Activated naive CD4-positive, alpha-beta T cell (primary cell): ENCODE results near the gene STXBP4.

Experiments
- DNase-seq, 4 experiments: peaks; one replicate each; lab custom pipeline; 2025; lab: John Stamatoyannopoulos, UW

The STXBP4 gene

DNA sequence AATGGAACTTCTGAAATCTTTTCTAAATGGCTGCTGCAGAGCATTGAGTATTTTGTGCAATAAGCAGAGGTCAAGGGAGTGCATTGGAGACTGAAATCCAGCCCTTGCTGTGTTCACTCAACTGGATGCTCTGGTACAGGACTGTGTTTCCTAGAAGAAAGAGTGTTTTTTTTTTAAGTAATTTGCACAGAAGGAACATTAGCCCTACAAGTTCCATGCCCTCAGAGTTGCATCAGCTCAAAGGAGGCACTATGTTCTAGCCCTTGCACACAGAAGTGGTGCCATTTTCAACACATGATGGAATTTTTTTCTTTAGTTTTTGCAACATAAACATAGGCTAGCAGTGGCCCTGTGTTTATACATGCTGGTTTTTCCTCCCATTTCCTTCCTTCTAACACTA, 152.1 kb downstream of the STXBP4 start:
- no peak for DNase-seq

DNA sequence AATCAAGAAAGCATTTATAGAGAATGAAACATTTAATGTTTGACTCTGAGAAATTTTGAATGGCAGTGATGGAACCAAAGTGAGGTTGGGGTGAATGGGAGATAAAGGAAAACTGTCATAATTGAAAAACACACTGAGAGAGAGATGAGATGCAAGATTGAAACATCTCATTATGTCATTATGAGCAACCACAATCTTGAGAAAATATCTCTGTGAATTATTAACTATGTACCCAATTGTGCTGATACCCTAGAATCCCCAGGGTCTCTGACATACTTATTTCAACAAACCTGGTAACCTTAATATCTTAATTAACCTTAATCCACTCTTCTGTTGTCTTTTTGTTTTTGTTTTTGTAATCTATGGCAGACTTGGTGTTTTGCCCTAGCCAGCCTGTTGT, 152.7 kb downstream of the STXBP4 start:
- no peak for DNase-seq

DNA sequence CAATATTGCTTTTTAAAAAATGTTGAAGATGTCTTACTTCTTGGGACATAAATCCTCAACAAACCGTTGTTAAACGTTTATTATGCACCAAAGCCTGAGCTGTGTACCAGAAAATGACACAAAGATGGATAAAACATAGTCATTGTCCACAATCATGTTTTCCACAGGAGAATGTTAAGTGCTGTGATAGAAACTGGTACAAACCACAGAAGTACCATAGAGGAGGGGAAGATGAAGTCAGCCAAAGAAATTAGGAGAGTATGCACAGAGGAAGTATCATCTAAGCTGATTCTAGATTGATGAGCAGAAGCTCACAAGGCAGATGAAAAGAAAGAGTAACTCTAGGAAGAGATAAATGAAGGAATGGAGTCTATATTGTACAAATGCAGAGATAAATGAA, 153.5 kb downstream of the STXBP4 start:
- no peak for DNase-seq

DNA sequence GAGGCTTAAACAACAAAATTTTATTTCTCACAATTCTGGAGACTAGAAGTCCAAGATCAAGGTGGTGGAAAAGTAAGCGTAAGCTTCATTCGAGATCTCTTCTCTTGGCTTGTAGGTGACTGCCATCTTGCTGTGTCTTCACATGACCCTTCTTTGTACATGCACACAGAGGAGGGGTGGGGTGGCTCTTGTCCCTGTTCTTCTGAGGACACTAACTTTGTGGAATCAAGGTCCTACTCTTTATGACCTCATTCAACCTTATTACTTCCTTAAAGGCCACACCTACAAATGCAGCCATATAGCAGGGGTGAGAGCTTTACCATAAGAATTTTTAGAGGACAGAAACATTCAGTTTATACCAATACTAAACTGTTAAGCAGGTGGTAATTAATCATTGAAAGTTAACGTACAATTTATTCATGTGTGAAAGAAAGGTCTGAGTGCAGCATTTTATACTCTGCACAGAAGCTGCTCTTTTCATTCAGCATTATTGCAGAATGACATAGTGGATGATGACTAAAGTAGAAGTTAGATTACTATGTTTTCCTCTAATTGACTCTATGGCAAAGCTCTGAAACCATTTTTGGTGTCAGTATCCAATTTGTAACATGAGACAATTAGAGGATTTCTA, 156.3 kb downstream of the STXBP4 start:
- no peak for DNase-seq

DNA sequence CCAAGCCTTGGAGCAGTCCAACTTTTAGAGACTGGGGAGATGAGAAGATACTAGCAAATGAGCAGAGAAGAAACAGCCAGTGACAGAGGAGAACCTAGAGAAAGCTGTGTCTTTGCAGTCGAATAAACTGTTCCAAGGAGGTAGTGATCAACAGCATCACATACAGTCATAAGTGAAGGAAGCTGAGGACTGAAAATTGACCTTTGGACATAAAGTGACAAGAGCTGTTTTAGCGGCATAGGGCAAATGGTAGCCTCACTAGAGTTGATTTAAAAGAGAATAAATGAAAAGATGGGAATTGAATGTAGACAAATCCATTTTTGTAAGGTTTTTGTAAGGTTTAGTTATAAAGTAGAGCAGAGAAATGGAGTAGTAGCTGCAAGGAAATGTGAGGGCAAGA, 165.0 kb downstream of the STXBP4 start:
- no peak for DNase-seq

DNA sequence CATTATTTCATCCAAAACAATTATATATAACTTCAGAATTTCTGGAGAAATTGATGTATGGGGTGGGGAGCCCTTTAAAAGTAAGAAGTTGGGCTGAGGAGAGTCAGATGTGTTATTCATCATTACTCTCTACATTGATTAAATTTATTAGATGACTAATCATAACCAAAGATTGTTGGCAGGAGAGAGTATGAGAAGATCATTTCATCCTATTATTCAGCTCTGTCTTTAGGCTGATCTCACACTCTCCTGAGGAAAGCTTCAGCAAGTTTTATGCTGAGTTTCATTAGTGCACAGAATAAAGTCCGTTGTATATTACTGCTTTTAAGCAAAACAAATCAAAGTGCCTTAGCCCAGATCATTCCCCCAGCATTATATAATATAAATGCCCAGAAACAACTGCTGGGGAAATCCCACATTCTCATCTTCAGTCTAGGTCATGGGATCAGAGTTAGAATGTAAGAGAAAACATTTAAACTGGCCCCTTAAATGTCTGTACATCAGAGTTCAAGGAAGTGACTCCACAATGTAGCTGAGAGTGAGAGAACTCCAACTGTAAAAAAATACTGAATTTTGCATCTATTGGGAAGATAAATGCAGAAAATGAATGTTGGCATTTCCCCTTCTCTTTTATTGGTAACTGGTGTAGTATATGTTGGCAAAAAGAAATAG, 166.1 kb downstream of the STXBP4 start:
- DNase-seq: no peak

DNA sequence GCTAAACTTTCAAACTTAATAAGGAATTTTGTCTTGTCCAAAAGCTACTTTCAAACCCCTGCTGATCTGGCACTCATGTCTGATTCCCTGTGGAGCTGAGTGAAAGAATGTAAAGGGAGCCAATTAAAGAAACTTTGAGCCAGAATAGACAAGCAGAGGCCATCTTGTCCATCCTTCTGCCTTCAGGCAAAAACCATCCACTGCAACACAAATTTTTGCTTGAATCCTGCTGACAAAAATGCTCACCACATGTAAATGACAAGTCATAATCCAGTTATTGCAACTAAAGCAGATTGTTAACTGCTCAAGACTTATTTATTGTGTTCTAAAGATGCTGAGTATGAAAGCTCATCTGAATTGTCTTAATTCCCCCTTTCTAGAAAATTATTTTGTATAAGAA, 172.2 kb downstream of the STXBP4 start:
- no peak for DNase-seq

DNA sequence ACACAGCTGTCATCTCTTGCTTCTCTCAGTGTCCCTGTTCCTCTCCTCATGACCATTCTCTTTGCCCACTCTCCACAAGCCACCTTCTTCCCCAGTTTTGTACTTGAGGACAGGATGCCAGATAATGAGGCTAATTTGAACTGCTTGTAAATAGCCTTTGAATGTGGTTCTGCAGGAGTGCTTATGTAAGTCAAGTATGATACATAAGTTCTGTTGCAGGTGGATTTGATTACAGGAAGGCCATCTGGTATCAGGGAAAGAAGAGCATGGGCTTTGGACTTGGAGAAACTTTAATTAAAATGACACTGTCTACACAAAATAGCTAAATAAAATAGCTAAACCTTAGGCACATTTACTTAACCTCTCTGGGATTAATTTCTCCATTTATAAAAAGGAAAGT, 176.0 kb downstream of the STXBP4 start:
- DNase-seq: no peak

DNA sequence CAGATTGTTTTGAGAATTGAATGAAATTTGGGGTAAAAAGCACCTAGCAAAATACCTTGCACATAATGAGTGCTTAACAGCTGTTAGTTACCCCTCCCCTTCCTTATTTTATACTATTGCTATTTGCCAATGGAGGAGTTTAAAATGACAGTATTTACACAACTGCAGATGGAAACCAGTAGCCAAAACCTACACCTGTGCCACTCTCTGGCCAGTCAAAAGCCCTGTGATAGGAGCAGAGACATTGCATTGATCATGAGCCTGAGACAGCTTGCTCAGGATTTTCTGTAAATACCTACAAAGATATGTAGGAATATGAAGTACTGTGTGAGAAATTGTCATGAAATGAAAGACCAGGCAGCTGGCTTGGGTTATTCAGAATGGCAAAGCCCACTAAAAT, 180.9 kb downstream of the STXBP4 start:
- DNase-seq: no peak

DNA sequence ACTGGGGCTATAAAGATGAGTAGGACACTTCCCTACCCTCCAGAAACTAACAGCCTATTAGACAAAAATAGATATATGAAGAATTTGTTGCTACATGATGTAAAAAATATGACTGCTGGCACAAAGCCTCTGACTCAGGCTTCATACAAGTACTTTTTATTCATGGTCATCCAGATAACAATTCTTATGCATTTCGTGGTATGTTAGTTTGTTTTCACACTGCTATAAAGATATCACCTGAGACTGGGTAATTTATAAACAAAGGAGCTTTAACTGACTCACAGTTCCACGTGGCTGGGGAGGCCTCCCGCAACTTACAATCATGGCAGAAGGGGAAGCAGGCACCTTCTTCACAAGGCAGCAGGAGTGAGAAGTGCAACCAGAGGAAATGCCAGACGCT, 183.7 kb downstream of the STXBP4 start:
- DNase-seq: no peak

DNA sequence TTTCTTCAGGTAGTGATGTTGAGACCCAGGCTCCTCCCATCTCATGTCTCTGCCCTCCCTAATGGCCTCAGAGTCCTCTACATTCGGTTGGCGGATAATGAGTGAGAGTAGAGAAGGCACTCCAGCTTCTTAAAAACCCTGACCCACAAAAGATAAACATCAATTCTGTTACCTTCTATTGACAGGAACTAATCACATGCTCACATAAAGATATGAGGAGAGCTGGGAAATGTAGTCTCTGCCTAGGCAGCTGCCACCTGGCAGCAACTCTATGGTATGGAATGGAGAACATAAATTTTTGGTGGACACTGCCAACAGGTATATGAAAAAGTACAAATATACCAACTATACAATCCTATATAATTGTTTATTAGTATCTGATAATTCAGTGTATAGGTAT, 185.5 kb downstream of the STXBP4 start:
- DNase-seq: no peak

DNA sequence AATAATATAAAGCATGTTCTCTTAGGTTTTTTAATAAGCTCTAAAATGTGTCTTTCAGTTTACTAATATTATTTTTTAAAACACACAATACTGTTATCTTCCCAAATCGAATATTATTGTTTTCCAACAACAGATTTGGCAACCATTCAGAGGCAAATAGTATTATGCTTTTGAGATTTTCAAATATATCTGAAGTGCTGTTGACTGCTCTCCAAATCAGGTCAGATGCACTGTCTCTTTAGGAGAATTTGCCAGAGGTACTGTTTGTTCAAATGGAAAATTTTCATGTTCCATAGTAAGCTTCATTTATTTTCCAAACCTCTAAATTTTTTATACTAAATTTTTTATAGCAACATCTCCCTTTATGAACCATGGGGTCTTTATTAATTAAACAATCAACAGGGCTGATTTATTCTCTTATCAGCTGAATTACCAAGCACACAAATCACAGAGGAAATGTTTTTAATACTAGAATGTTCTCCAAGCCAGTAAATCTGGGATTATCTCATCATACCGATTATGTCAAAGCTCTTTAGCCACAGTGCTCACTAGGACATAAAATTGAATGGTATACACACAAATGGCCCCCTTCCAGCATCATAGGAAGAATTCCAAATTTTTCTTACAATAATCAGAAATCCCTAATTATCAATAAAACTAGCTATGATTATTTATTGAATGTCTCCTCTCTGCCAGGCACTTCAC, 187.4 kb downstream of the STXBP4 start:
- no peak for DNase-seq

DNA sequence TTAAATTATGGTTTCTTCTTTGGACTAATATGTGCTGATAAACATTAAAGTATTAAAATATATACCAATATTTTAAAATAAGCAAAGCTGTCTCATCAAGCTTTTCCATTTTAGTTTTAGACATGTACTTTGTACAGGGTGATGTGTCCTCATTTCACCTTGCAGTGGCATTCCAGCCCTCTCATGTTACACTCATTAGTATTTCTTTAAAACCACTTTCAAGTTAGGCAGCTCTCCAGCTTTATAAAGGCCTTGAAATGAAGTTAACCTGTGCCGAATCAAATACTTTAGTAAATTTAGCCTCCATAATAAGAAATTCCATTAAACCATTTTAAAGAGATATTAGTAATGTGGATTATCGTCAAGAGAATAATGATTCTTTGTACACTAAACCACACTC, 188.6 kb downstream of the STXBP4 start:
- no peak for DNase-seq

DNA sequence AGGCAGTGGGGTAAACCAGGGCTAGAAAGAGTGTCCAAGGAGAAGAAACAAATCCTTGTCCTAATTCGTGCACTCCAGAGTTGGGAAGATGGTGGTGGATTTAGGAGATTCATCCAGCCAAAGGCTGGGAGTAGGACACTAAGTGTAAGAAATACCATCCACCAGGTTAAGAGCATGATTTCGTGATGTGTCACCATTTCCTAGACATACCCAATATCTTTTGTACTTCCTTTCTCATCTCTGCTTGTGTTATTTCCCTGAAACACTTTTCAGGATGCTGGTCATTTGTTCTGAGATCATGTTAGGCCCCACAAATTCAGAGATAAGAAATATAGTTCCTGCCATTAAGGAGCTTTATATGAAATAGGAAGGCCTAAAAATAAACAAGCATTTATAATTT, 189.9 kb downstream of the STXBP4 start:
- DNase-seq: no peak

DNA sequence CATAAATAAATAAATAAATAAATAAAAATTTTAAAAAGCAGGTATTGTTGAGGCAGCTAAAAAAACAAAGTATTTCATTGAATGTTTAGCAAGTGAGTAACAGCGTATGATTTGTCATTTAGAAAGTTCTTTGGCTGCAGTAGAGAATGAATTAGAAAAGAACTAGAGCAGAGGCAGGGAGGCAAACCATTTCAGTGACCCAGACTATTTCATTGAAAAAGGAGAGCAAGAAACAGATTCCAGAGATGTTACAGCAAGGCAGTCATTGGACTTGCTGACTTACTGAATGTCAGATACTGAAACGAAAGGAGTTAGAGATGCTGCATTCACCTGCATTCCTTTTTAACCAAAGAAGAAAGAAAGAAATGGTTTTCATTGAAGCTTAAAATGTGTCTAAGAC, 190.7 kb downstream of the STXBP4 start:
- no peak for DNase-seq

DNA sequence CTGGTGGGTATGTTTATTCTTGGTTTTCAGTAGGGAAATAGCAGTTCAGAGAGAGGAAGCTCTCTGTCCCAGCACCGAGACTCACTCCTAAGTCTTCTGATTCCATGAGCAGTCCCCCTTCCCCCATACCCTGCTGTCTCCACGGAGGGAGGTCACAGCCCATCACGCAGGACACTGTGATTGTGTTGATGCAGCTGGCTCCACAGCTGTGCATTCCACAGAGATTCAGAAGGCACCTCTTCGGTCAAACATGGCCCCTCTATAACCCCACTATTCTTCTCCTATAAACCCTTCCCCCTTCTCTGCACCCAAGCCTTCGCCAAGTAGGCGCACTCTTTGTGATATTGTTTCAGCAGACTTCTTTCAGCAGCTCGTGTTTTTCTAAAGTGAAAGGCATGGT, 191.9 kb downstream of the STXBP4 start:
- no peak for DNase-seq

DNA sequence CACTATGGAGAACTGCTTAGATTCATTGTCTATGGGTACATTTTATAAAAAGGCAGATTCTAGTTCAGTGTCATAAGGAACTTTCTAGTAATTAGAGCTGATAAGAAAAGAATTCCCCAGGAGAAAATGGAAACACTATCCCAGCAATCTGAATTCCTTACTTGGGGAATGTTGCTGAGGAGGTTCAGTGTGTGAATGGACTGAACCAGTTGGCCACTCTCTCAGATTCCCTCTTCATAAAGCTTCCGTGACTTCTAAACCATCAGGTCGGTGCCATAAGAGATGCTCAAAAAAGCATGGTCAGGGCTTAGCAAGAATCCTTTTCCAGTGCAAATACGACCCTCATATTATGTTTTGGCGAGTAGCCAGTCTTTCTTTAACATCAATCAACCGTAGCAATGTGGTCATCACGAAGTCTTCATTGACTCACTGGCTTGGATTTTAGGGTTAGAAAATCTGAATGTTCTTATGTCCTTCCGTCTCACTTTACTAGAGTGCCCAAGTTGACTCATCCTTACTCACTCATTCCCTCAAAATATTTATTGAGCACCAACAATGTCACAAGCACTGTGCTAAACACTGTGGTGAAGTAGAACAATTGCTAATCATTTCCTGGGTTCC, 193.5 kb downstream of the STXBP4 start:
- no peak for DNase-seq

DNA sequence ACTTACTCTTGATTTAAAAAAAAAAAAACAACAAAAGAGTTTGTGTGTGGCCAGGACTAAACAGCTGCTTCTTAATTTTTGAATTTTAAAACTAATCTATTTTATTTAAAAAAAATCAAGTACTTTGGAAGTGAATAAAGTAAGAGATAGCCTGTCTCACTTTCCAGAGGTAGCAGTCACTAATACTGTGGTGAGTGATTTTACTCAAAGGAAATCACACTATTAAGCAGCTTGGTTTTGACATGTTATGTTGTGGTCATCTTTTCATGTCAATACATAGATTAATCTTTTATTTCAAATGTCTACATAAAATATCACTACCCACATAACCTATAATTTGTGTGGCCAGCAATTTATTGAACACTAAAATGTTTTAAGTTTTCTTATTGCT, 194.0 kb downstream of the STXBP4 start:
- DNase-seq: no peak

DNA sequence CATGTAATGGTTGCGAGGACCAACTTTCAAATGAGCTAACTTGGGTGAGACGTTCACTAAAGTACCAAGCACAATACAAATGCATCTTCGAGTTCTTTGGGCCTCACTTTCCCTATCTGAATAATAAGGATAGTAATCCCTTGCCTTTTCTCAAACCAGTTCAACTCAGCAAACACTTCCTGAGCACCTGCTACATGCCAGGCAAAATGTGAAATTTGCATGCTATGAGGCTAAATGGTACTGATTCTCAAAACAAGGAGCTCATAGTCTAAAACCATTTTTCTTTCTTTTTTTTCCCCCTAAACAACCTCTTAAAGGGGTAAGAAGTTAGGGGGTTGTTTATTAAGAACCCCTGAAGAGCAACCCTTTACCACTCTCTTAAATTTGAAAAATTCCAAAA, 194.8 kb downstream of the STXBP4 start:
- no peak for DNase-seq

DNA sequence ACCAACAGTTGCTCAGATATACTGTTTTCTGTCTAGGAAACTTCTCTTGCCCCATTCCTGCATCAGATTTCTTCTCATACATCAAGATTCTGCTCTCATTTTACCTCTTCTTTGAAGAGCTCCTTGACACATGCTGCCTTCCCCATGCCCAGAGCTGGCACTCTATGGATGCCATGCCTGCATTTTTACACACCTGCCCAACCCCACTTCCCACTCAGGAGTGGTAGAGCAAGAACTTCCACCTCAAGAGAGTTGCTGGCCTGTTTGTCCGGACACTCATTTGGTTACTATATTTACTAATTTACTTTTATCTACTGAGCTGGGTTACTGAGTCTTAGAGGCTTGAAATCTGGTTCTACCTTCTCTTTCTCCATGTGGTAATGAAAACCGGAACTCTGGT, 197.9 kb downstream of the STXBP4 start:
- DNase-seq: no peak

DNA sequence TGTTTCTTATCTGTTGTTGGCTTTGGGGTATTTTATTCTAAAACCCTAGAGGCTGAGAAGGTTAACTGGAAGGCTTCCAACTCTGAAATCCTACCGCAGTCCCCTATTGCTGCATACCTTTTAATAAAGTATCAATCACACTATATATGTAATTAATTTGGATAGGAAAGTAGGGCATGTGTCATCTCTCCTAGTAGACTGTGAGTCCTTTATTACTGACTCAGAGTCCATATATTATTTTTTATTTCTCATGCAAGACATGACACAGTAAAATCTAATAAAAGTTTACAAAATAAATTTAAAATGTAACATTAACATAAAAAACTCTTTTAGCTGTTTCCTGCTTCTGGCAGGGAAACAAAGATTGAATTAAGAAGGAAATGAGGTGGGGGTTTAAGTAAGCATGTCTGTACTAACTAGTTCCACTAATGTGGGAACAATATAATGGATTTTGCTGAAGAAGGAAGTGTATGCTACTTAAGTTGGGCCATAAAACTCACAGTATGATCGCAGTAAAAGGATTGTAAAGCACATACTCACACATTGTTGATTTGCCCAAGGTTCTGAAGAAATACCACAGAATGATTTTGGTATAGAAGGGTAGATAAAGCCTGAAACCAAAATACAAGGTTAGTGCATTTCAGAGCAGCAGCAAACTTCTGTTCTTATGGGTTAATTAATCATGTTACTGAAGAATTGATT, 198.6 kb downstream of the STXBP4 start:
- DNase-seq: no peak

DNA sequence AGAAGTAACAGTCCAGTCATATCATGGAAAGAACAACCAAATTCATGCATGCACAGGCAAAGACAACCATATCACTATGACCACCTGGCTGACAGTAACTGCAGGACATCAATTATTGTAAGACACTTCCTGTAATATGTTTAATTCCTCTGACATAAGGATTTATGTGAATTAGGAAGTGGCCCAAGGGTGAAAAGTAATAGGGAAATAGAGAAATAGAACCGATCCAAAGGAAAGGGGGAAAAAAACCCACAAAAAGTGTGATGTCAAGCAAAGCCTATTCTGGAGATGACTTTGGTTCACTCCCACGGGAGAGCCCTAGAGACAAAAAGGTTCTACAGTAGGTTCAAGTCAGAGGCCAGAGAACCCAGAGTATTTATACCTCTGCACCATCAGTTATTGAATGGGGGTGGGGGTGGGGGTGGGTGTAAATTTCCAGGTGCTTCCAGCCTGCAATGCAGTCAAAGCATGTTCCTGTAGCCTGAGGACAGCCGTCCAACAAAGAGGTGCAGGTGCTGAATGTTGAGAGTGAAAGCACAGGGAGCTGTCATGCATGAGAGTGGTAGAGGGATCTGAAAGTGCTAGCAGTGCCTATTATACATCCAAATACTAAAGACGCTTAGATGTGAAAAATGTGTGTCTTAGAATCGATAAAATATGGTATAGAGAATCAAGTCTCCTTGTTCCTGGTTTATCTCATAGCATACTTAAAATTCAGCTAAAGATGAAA, 200.6 kb downstream of the STXBP4 start:
- no peak for DNase-seq
